Kidney epithelial cell (primary cell): Measurements from ENCODE around the gene RUBCN. TPM values are rescaled to one million over a fixed set of nuclear protein-coding genes. Genes with fewer than 3 reads are reported as not detected.
"Not testable (repeated sequence)": the region's sequence is repeated elsewhere in the genome, so short reads cannot be mapped to it uniquely, and the experiment has no call there.

Experiments
- DNase-seq: peaks from one replicate; pipeline ENCODE4 v3.0.0-alpha.2; 2010; ENCODE audit warnings: low read depth
- H3K27me3 ChIP-seq: 2 replicates; pipeline ENCODE4 v1.6.0; 2011; ENCODE audit warnings: low read length; ENCODE audit not compliant: control insufficient read depth, insufficient read depth
- H3K36me3 ChIP-seq: 2 replicates; pipeline ENCODE4 v1.5.1; 2011; ENCODE audit warnings: low read length; ENCODE audit not compliant: control insufficient read depth, insufficient read depth
- H3K4me3 ChIP-seq: 2 replicates; pipeline ENCODE4 v1.5.1; 2011; ENCODE audit warnings: low read depth, mild to moderate bottlenecking, control low read depth, low read length
- CTCF ChIP-seq: IDR thresholded peaks from 2 replicates; pipeline ENCODE4 v1.5.1; 2011; ENCODE audit warnings: mild to moderate bottlenecking, moderate library complexity, low read length, control low read depth, inconsistent platforms; ENCODE audit not compliant: insufficient read depth, poor library complexity, severe bottlenecking
- total RNA-seq: library from RNA; depleted of rRNA; stranded (reverse); fragments of >200 nt; gene quantifications from 2 replicates; pipeline ENCODE4 v1.2.3, GENCODE V29; 2015

The RUBCN gene
- total RNA-seq, 1 donor from 2014 or later = 47.3 TPM

GRCh38 chr3:197730200-197730599 is 6.5 kb downstream of the RUBCN start:
- H3K27me3 ChIP-seq = no peaks in the 10 kb centered on the region
- H3K4me3 ChIP-seq = no peak overlapping the region
- peak; percentile 70 for DNase-seq

DNA sequence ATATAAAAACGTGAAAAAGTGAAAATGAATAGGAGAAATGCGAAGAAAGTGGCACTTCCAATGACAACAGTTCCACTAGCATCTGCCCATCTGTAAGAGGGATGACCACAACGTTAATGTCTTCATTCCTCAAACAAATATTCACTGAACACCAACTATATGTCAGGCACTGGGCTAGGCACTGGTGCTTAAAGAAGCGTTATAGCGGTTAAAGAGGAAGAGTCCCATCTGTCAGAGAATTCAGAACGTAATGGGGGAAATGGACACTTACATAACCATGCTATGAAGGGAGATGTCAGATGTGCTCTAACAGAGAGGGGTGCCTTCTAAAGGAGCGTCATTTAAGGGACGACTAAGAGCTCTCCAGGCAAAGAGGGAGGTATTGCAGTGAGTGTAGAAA is 8.2 kb downstream of the RUBCN start:
- H3K27me3 ChIP-seq = no peaks in the 10 kb centered on the region
- no peak for DNase-seq
- H3K4me3 ChIP-seq = no peak overlapping the region
- H3K36me3 ChIP-seq = no peaks in the 10 kb centered on the region
- TF ChIP-seq CTCF = no peak

More at GRCh38 chr3:197730200-197730599, 6.5 kb downstream of the RUBCN start:
- no peak for TF ChIP-seq CTCF
- H3K36me3 ChIP-seq = no peaks in the 10 kb centered on the region

DNA sequence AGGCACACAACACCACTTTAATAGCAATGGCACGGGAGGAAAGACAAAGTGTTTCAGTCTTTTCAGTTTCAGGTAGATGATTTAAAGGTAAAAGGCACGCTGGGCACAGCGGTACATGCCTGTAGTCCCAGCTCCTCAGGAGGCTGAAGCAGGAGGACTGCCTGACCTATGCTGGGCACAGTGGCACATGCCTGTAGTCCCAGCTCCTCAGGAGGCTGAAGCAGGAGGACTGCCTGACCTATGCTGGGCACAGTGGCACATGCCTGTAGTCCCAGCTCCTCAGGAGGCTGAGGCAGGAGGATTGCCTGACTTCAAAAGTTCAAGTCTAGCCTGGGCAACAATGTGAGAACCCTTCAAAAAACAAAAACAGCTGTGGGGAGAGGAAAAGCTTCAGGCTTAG is 8.8 kb downstream of the RUBCN start:
- H3K36me3 ChIP-seq, DNase-seq, H3K27me3 ChIP-seq, H3K4me3 ChIP-seq: not testable (repeated sequence)

DNA sequence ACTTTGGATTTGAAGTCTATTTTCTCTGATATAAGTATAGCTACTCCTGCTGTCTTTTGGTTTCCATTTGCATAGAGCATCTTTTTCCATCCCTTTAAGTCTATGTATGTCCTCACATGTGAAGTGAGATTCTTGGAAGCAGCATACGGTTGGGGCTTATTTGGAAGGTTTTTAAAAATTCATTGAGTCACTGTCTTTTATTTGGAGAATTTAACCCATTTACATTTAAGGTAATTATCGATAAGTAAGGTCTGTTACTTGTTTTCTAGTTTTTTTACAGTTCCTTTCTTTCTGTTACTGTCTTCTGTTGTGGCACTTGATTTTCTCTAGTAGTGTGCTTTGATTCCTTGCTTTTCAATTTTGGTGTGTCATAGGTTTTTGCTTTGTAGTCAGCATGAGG is 14.0 kb downstream of the RUBCN start:
- DNase-seq = no peak
- H3K27me3 ChIP-seq = no peaks in the 10 kb centered on the region
- no peak overlapping the region for H3K4me3 ChIP-seq
- no peak for TF ChIP-seq CTCF
- no peaks in the 10 kb centered on the region for H3K36me3 ChIP-seq

- Histone ChIP-seq H3K27me3 (no peaks in the 10 kb centered on the region), H3K4me3 (no peak overlapping the region), H3K36me3 (no peaks in the 10 kb centered on the region)
- TF ChIP-seq CTCF = no peak
- DNase-seq = no peak
Measured at GRCh38 chr3:197720694-197721093, 16.0 kb downstream of the RUBCN start.

- TF ChIP-seq CTCF = no peak
- DNase-seq = peak; percentile 96
- H3K36me3 ChIP-seq = no peaks in the 10 kb centered on the region
- no peaks in the 10 kb centered on the region for H3K27me3 ChIP-seq
- H3K4me3 ChIP-seq = no peak overlapping the region
Measured at GRCh38 chr3:197718891-197719290, 17.8 kb downstream of the RUBCN start.
